ENCODE data around the gene SMAD5. TPM values are rescaled to one million over a fixed set of nuclear protein-coding genes. Genes with fewer than 3 reads are reported as not detected.
A peak's percentile ranks its signal among the peaks of the same experiment; 100 is the strongest.

Gene SMAD5
- total and polyA plus RNA-seq, 2 of the 13 experiments (the other 11 are each of a cell fraction or from before 2014, with no cell fraction given) = 27.2 to 48.5 TPM

DNA sequence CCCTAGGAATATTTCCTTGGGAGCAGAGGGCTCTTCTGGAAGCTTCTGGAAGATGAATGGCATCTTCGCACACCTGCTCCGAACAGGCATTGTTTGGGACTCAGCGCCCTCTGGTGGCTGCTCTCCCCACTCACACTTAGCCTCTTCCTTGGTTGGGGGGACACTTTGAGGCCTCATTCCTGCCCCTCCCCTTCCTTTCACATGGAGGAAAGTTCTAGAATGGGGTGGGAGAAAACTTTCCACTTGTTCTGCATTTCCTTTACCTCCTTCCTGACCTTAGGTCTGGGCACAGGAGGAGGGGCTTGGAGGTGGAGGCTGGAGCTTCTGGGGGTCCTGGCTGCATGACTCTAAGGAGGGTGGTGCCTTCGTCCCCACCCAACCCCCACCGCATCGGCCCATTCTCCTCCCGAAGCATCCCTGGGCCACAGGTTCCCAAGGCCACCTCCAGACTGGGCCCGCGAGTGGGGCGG, 79.6 kb downstream of the SMAD5 start (continued):
- TF ChIP-seq PRMT3 (CRISPR knock-in tag; IDR thresholded peaks at IDR 0.05; ENCODE audit: borderline replicate concordance, low read depth) (no peak), ZFP36L2 (CRISPR knock-in tag; IDR thresholded peaks at IDR 0.05) (no peak), BORCS8-MEF2B (CRISPR knock-in tag; IDR thresholded peaks at IDR 0.05) (peak; percentile 22; the same call in 1 of the 2 replicates), ZNF782 (CRISPR knock-in tag; IDR thresholded peaks at IDR 0.05; ENCODE audit: borderline replicate concordance) (no peak), XBP1 (CRISPR knock-in tag; IDR thresholded peaks at IDR 0.05) (no peak), U2AF1 (optimal IDR thresholded peaks at IDR 0.05; ENCODE audit: low read depth, low read length) (no peak), PRPF4 (IDR thresholded peaks at IDR 0.05; ENCODE audit: low read depth, low read length, poor library complexity, severe bottlenecking) (no peak), MTA3 (CRISPR knock-in tag; IDR thresholded peaks at IDR 0.05) (no peak)

DNA sequence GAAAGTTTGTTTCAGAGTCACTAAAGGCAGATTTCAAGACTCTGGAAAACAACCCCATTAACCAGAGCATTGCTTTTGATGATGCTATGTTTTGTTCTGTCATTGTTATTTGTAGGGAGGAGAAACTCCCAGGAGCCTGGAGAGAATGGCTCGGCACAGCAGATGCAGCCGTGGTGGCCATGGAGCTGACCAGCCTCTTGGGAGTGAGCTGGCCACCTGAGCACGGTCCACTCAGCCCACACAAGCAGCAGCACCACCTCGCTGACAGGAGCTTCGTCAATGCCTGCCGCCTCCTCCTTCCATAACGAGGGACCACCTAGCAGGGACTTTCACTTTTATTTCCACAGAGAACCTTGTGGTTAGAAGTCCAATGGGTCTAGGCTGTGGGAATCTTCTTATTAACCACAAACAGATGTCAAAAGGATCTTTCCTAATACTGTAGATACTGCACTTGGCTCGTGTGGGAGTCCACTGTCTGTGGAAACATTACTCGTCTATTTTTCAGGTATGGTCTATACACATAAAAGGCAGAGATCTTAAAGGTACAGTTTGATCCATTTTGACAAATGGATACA, 81.4 kb downstream of the SMAD5 start:
- Histone ChIP-seq H3K27ac (ENCODE audit: extremely low read length, insufficient read depth, low read length) (no peak overlapping the region), H3K4me2 (ENCODE audit: low read depth, low read length) (peak overlapping the region; percentile 24; the same call in 1 of the 2 replicates), H3K27me3 (ENCODE audit: control insufficient read depth in 1 of 2, insufficient read depth in 2 of 2, low read length in 2 of 2) (peaks cover 0 to 38% of the 10 kb centered on the region in 2 experiments; a peak in 3 of 5 replicates), H3K36me3 (replicated peaks in 1 of 2; ENCODE audit: control insufficient read depth in 1 of 2, insufficient read depth in 2 of 2, low read length in 2 of 2) (no peaks in the 10 kb centered on the region), H4K20me1 (ENCODE audit: insufficient read depth, low read length) (no peaks in the 10 kb centered on the region), H3K4me1 (ENCODE audit: insufficient read depth, low read length) (no peaks in the 10 kb centered on the region), H2AFZ (ENCODE audit: low read length) (no peak overlapping the region), H3K9ac (ENCODE audit: insufficient read depth, low read depth, low read length) (no peak overlapping the region), H3K9me3 (ENCODE audit: low read length) (no peaks in the 10 kb centered on the region), H3K4me3 (replicated peaks in 1 of 3; ENCODE audit: insufficient read depth in 1 of 3, low read depth in 2 of 3, low read length in 3 of 3) (no peak overlapping the region), H3K79me2 (ENCODE audit: insufficient read depth, low read length) (no peaks in the 10 kb centered on the region)
- no TSS peak for BruUV-seq (replicated peaks)
- intact Hi-C loops (cut with micrococcal nuclease; ENCODE audit: unreplicated experiment) = no loop called here
- POLR2A ChIA-PET = no interaction called here
- ATAC-seq (no peak; the same call in 2 of the 3 replicates), DNase-seq (ENCODE audit: low spot score) (no peak), FAIRE-seq (no peak)
- TF ChIP-seq ZNF569 (CRISPR knock-in tag; IDR thresholded peaks at IDR 0.05; ENCODE audit: borderline replicate concordance) (no peak), TP53 (CRISPR knock-in tag; conservative IDR thresholded peaks at IDR 0.05) (no peak), ZNF121 (CRISPR knock-in tag; IDR thresholded peaks at IDR 0.05) (peak; percentile 57), TAF15 (IDR thresholded peaks at IDR 0.05; ENCODE audit: low read depth, low read length, poor library complexity, severe bottlenecking) (no peak)
- in situ Hi-C loops (cut with HindIII; ENCODE audit: extremely low pct_ligation_motif_present, low pct_unique_long_range_greater_than_20kb) = loop anchor here (5.0 kb wide), 1 partner anchor 327 kb away; no protein-coding TSS in a partner anchor
- WGBS (ENCODE audit: low lambda C conversion rate) = 0% methylated on average over 2 of the region's 9 CpGs
- CTCF ChIA-PET (ENCODE audit: low intra/inter-chr PET ratio, low total read pairs) = no interaction called here

Data from HepG2 (cell line).